Activated T-cell treated with anti-CD3 and anti-CD28 coated beads, Interleukin-2, amount 50 U/mL, for 72 hours (primary cell): Measurements from ENCODE around the gene ROR1. TPM values are rescaled to one million over a fixed set of nuclear protein-coding genes. Genes with fewer than 3 reads are reported as not detected.

Experiments
- ATAC-seq, 2 donors: fragments of 150-1000 bp; cut with Tn5 transposase; replicated peaks in 1 of 2; 2 replicates each; pipeline ENCODE4 v1.10.0; 2021; ENCODE audit warnings: moderate library complexity in 2 of 2, mild to moderate bottlenecking in 1 of 2
- DNase-seq, 2 donors: peaks; one replicate each; pipeline ENCODE4 v3.0.0; 2021 to 2022; ENCODE audit warnings: mixed read lengths in 1 of 2
- H3K27ac Mint-ChIP-seq: one replicate; pipeline ENCODE4 v1.8.0; 2022; ENCODE audit warnings: mild to moderate bottlenecking, moderate library complexity, mixed read lengths
- H3K27me3 Mint-ChIP-seq: one replicate; pipeline ENCODE4 v1.8.0; 2022; ENCODE audit warnings: low read depth, mixed read lengths
- H3K36me3 Mint-ChIP-seq, 2 donors: one replicate each; pipeline ENCODE4 v1.8.0; 2022; ENCODE audit warnings: mixed read lengths in 2 of 2, mild to moderate bottlenecking in 1 of 2; ENCODE audit not compliant: insufficient read depth in 2 of 2
- H3K4me1 Mint-ChIP-seq: one replicate; pipeline ENCODE4 v1.8.0; 2022; ENCODE audit warnings: low read depth, mixed read lengths
- H3K4me3 Mint-ChIP-seq, 2 donors: one replicate each; pipeline ENCODE4 v1.8.0; 2022; ENCODE audit warnings: mild to moderate bottlenecking in 2 of 2, mixed read lengths in 2 of 2, moderate library complexity in 2 of 2
- H3K9me3 Mint-ChIP-seq, 2 donors: one replicate each; pipeline ENCODE4 v1.8.0; 2022; ENCODE audit warnings: mixed read lengths in 2 of 2
- total RNA-seq, 2 donors: library from RNA; stranded (reverse); gene quantifications; one replicate each; pipeline ENCODE4 v1.2.3, GENCODE V29; 2022

The ROR1 gene
- total RNA-seq, 2 donors from 2014 or later: 0.19 TPM; not detected in 1

- H3K27me3 Mint-ChIP-seq: peaks cover 15% of the 10 kb centered on the region
These were observed 120.9 kb downstream of the ROR1 start for GRCh38 chr1:63894627-63895265.

DNA sequence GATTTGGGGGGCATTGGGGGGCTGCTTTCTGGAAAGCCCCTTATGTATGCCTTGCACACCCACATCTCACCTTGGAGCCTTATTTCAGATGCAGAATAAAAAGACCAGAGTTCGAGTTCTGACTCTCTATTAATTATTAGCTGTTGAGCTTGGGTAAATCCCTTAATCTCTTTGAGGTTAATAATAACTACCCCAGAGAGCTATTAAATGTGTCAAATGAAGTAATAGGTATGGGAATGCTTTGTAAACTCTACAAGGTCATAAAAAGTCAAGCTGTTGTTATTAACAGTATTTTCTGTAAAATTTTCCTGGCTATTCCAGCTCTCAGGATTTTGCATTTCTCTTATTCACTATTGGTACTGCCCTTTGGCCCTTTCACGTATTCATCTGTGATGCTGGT, 122.9 kb downstream of the ROR1 start:
- Mint-ChIP-seq H3K27ac (no peak overlapping the region), H3K9me3 (peaks cover 0 to 2% of the 10 kb centered on the region in 2 donors)

More at GRCh38 chr1:63894627-63895265, 120.9 kb downstream of the ROR1 start:
- Mint-ChIP-seq H3K36me3 (no peaks in the 10 kb centered on the region), H3K9me3 (peaks cover 2 to 4% of the 10 kb centered on the region in 2 donors), H3K4me3 (no peak overlapping the region), H3K27ac (no peak overlapping the region), H3K4me1 (no peaks in the 10 kb centered on the region)
- DNase-seq: no peak
- no peak for ATAC-seq

DNA sequence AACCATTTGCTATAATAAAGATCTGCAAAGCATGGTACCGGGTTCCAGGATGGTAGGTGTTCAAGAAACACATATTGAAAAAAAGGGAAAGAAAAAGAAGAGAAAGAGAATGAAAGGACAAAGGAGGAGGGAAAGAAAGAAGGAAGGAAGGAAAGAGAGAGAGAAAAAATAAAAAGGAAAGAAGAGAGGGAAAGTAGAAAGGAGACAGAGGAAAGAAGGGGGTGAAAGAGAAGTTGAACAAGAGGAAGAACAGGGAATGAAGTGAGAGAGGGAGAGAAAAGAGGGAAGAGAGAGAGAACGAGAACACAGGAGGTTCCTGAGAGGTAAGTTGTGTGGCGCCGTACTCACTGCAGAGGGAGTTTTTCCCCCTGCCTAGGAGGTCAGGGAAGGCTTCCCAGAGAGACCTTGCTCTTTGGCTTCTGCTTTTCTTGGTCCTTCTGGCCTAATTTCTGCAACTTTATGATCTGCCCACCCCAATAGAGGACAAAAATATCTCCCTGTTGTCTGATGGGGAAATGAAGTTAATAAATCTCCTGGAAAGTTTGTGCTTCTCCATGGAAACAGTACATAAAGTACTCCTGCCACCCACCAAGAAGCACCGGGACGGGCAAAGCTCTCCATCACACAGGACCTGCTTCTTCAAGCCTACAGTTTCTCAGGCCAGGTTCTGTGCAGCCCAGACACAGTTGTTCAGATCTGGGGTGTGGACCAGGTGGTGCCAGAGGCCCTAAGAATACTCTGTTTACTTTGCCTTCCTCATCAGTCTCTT, 124.8 kb downstream of the ROR1 start:
- Mint-ChIP-seq H3K9me3 (peaks cover 0 to 2% of the 10 kb centered on the region in 2 donors), H3K4me1 (peaks cover under 1% of the 10 kb centered on the region), H3K27ac (no peak overlapping the region), H3K36me3 (no peaks in the 10 kb centered on the region), H3K4me3 (no peak overlapping the region), H3K27me3 (peaks cover 11% of the 10 kb centered on the region)
- no peak for ATAC-seq
- DNase-seq: no peak

More for the DNA sequence above, 122.9 kb downstream of the ROR1 start:
- H3K27me3 Mint-ChIP-seq: peaks cover 11% of the 10 kb centered on the region
- ATAC-seq (no peak), DNase-seq (no peak)
- H3K4me1 Mint-ChIP-seq: no peaks in the 10 kb centered on the region
- H3K36me3 Mint-ChIP-seq: no peaks in the 10 kb centered on the region
- H3K4me3 Mint-ChIP-seq: no peak overlapping the region

- Mint-ChIP-seq H3K4me1 (peaks cover 6% of the 10 kb centered on the region), H3K27me3 (peaks cover 11% of the 10 kb centered on the region), H3K9me3 (peaks cover 0 to 2% of the 10 kb centered on the region in 2 donors), H3K27ac (no peak overlapping the region), H3K4me3 (no peak overlapping the region), H3K36me3 (no peaks in the 10 kb centered on the region)
- DNase-seq: no peak
- ATAC-seq: no peak
These were observed 127.3 kb downstream of the ROR1 start for GRCh38 chr1:63901094-63901493.

DNA sequence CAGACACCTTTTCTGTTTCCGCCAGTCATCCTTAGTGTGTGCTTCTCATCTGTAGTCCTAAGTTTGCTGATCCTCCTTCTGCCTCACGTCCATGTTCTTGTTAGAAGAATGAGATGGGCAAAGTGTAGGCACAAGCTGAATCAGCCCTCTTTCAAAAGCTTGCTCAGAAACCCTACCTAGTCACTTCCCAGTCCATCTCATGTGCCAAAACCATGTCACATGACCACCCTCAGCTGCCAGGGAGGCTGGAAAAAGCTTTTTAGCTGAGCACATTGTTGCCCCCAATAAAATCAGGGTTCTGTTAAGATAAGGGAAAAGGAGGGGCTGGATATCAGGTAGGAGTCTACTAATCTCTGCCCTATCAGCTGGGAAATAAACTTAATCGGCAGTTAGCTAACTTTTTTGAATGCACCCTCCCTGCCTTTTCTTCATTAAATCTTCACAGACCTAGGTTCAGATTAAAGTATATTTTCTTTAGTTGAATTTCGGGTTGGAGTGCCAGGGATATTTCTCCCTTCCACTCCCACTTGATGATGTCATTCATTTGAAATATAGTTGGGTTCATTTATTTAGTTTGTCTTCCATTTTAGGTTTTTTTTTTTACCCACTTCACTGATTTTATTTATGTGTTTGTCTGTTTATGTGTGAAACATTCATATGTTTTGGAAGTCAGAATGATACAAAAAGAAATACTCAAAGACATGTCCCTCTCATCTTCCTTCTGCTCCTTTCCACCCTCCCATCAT, 129.2 kb downstream of the ROR1 start:
- Mint-ChIP-seq H3K4me3 (no peak overlapping the region), H3K4me1 (peaks cover 6% of the 10 kb centered on the region)

GRCh38 chr1:63903947-63904610, 130.3 kb downstream of the ROR1 start:
- Mint-ChIP-seq H3K9me3 (no peaks in the 10 kb centered on the region), H3K27ac (no peak overlapping the region), H3K4me1 (peaks cover 6% of the 10 kb centered on the region), H3K4me3 (no peak overlapping the region), H3K27me3 (no peaks in the 10 kb centered on the region), H3K36me3 (no peaks in the 10 kb centered on the region)
- DNase-seq (no peak), ATAC-seq (no peak)

More for the DNA sequence above, 129.2 kb downstream of the ROR1 start:
- Mint-ChIP-seq H3K27me3 (peaks cover 10% of the 10 kb centered on the region), H3K36me3 (no peaks in the 10 kb centered on the region), H3K27ac (no peak overlapping the region), H3K9me3 (peaks cover 0 to 2% of the 10 kb centered on the region in 2 donors)
- no peak for ATAC-seq
- DNase-seq: no peak

- Mint-ChIP-seq H3K4me3 (no peak overlapping the region), H3K27me3 (no peaks in the 10 kb centered on the region), H3K27ac (no peak overlapping the region), H3K36me3 (no peaks in the 10 kb centered on the region), H3K9me3 (no peaks in the 10 kb centered on the region), H3K4me1 (peaks cover 6% of the 10 kb centered on the region)
- ATAC-seq (no peak), DNase-seq (no peak)
These were observed 131.0 kb downstream of the ROR1 start for GRCh38 chr1:63904826-63905225.

DNA sequence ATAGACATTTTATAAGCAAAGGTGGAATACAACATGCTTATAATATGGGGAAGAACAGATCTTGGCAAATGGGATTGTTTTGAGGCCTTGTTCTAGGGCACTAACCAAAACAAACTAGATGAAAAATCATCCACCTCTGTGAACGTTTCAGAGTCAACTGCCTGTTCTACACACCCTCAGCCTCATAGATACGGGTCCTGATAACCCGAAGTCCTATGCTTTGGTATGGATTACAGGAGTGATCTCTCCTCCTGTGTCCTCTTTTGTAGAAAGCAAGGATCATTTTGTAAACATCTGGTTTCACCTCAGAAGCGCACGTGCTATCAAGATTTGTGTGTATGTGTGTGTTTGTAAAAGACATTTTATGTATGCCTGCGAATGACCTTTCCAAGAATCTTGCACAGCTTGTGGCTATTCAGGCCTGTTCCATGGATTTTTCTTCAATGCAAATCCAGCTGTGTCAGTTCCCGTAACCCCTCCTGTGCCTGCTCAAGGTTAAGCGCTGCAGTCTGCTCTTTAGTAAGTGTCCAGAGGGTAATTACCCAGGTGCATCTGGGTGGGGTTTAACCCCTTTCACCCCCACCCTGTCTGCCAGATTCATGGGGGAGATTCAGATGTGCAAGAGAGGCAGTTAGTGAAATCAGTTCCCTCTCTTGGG, 132.4 kb downstream of the ROR1 start:
- no peaks in the 10 kb centered on the region for H3K9me3 Mint-ChIP-seq
- DNase-seq (no peak), ATAC-seq (no peak)
- no peak overlapping the region for H3K27ac Mint-ChIP-seq
- H3K4me3 Mint-ChIP-seq: no peak overlapping the region
- H3K4me1 Mint-ChIP-seq: peaks cover 6% of the 10 kb centered on the region
- H3K27me3 Mint-ChIP-seq: no peaks in the 10 kb centered on the region
- H3K36me3 Mint-ChIP-seq: no peaks in the 10 kb centered on the region

DNA sequence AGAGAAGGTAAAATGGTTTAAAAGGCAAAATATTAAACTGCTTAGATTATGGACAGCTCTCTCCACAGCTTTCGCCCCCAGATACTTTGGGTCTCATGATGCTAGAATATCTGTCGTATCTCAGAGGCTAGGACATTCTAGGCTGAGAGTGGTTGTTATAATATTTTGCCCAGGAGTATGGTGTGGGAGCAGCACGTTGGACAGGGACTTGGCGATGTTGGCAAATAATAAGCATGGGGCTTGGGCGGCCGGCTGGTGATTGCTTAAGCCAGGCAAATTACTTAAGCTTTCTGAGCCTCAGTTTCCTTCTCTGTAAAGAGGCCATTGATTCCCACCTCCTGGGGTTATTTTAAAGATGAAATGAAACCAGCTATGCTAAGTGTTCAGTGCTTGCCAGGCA, 133.2 kb downstream of the ROR1 start:
- H3K27ac Mint-ChIP-seq: no peak overlapping the region
- H3K27me3 Mint-ChIP-seq: peaks cover 3% of the 10 kb centered on the region
- peaks cover 6% of the 10 kb centered on the region for H3K4me1 Mint-ChIP-seq
- DNase-seq (no peak), ATAC-seq (no peak)
- H3K4me3 Mint-ChIP-seq: no peak overlapping the region
- no peaks in the 10 kb centered on the region for H3K36me3 Mint-ChIP-seq
- H3K9me3 Mint-ChIP-seq: no peaks in the 10 kb centered on the region

DNA sequence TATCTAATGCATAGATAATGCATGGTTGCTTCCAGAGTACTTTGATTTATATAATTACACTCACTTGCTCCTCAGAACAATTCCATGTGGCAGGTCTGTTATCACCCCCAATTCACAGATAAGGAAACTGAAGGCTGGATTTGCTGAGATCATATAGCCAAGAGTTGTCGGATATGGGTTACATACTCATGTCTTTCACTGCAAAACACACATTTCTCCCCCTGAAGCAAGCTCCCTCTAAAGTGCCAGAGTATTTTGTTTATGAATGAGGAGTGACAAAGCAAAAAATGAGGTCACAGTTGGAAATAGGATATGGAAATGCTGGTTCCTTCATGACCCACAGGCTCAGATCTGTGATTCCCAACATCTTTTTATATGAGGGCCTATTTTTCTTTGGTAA, 134.2 kb downstream of the ROR1 start:
- Mint-ChIP-seq H3K36me3 (no peaks in the 10 kb centered on the region), H3K4me3 (no peak overlapping the region), H3K27ac (no peak overlapping the region), H3K4me1 (peaks cover 6% of the 10 kb centered on the region), H3K9me3 (no peaks in the 10 kb centered on the region), H3K27me3 (peaks cover 10% of the 10 kb centered on the region)
- ATAC-seq: no peak
- no peak for DNase-seq

DNA sequence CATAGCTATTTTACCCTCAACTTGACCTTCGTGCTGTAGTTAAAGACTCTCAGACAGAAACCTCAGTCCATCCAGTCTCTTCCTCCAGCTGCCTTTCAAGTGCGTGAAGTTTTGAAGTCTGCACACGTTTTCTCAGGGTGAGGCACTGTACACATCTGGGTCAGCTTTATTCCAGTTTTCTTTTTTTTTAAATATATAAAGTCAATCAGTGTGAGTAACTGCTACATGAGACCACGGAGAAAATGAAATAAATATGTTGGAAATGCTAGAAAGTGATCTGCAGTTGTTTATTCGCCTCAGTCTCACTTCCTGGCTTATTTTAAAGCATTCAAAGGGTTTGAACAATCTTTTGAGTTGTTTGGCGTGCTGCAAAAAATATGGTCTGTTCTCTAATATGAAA, 135.7 kb downstream of the ROR1 start:
- peaks cover 10% of the 10 kb centered on the region for H3K27me3 Mint-ChIP-seq
- H3K9me3 Mint-ChIP-seq: no peaks in the 10 kb centered on the region
- DNase-seq: no peak
- no peaks in the 10 kb centered on the region for H3K36me3 Mint-ChIP-seq
- H3K4me1 Mint-ChIP-seq: no peaks in the 10 kb centered on the region
- no peak overlapping the region for H3K4me3 Mint-ChIP-seq
- no peak for ATAC-seq
- H3K27ac Mint-ChIP-seq: no peak overlapping the region

GRCh38 chr1:63911049-63911448, 137.2 kb downstream of the ROR1 start:
- no peak for DNase-seq
- no peaks in the 10 kb centered on the region for H3K4me1 Mint-ChIP-seq
- peaks cover 10% of the 10 kb centered on the region for H3K27me3 Mint-ChIP-seq
- H3K9me3 Mint-ChIP-seq: no peaks in the 10 kb centered on the region
- no peaks in the 10 kb centered on the region for H3K36me3 Mint-ChIP-seq
- no peak overlapping the region for H3K4me3 Mint-ChIP-seq
- no peak overlapping the region for H3K27ac Mint-ChIP-seq
- ATAC-seq: no peak
